ENCODE measurements around the gene CXorf38. TPM values are rescaled to one million over a fixed set of nuclear protein-coding genes. Genes with fewer than 3 reads are reported as not detected.

Gene CXorf38
- total and polyA plus RNA-seq, 2 donors (not counting 1 experiment from before 2014, with no cell fraction given), result 26.4 to 28.1 TPM

DNA sequence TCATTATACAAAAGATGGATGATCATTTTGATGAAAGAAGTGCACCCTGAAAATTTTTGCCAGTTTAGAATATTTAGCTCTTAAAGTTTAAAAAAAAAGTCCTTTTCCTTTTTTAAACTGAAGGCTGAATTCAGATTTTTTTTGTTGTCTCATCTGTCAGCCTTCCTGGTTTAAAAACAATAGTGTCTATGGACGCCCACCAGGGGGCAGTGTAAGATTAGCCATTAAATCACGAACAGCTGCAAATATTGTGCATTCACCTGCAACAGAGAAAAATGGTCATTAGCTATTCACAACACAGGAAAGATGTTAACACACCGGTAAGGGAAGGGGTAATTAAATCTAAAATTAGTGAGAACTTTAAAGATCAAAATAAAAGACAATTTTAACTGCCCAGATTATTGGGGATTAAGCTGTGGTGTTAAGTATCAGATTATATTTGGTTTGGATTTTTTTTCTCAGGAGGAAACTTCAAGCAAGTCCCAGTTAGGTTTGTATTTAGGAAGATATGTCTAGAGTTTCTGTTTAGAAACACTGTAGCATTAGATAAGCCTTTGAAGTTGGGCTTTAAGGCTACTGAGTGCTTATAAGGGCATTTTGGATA is 4.4 kb upstream of the CXorf38 start:
- WGBS (ENCODE audit: insufficient coverage), result no CpG with 5 or more reads among the region's 3 CpGs
- no peak for TF ChIP-seq EZH2 (IDR thresholded peaks at IDR 0.05; ENCODE audit: borderline replicate concordance, insufficient read depth, low read depth, low read length, poor library complexity, severe bottlenecking)
- TF ChIP-seq, protein P1, sequence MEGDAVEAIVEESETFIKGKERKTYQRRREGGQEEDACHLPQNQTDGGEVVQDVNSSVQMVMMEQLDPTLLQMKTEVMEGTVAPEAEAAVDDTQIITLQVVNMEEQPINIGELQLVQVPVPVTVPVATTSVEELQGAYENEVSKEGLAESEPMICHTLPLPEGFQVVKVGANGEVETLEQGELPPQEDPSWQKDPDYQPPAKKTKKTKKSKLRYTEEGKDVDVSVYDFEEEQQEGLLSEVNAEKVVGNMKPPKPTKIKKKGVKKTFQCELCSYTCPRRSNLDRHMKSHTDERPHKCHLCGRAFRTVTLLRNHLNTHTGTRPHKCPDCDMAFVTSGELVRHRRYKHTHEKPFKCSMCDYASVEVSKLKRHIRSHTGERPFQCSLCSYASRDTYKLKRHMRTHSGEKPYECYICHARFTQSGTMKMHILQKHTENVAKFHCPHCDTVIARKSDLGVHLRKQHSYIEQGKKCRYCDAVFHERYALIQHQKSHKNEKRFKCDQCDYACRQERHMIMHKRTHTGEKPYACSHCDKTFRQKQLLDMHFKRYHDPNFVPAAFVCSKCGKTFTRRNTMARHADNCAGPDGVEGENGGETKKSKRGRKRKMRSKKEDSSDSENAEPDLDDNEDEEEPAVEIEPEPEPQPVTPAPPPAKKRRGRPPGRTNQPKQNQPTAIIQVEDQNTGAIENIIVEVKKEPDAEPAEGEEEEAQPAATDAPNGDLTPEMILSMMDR (IDR thresholded peaks at IDR 0.05), result peak; percentile 77
- Histone ChIP-seq H3K36me3 (replicated peaks in 1 of 2; ENCODE audit: control extremely low read depth in 1 of 2, control insufficient read depth in 1 of 2, extremely low read depth in 1 of 2, insufficient read depth in 2 of 2, low read length in 1 of 2) (peaks cover 6 to 14% of the 10 kb centered on the region in 2 experiments), H3K79me2 (ENCODE audit: control insufficient read depth, insufficient read depth, low read length) (peaks cover 6% of the 10 kb centered on the region), H3K27ac (ENCODE audit: low read length in 2 of 2) (no peak overlapping the region), H3K4me3 (ENCODE audit: control extremely low read depth in 1 of 5, extremely low read depth in 1 of 5, insufficient read depth in 1 of 5, low read depth in 2 of 5, low read length in 4 of 5) (no peak overlapping the region), H3K27me3 (replicated peaks in 1 of 4; ENCODE audit: control extremely low read depth in 1 of 4, control insufficient read depth in 3 of 4, insufficient read depth in 4 of 4, low read length in 3 of 4) (no peaks in the 10 kb centered on the region), H3K4me1 (ENCODE audit: control insufficient read depth in 2 of 2, insufficient read depth in 2 of 2, low read length in 2 of 2) (peaks cover 7 to 9% of the 10 kb centered on the region in 2 donors), H2AFZ (ENCODE audit: insufficient read depth, low read depth, low read length, poor library complexity, severe bottlenecking) (no peak overlapping the region), H3K9me3 (ENCODE audit: control extremely low read depth in 1 of 3, control insufficient read depth in 2 of 3, insufficient read depth in 1 of 3, low read length in 2 of 3) (no peaks in the 10 kb centered on the region), H3K9ac (ENCODE audit: low read length) (no peak overlapping the region), H4K20me1 (ENCODE audit: control insufficient read depth, insufficient read depth, low read length, poor library complexity, severe bottlenecking) (no peaks in the 10 kb centered on the region), H3K4me2 (replicated peaks; ENCODE audit: low read depth, low read length, poor library complexity, severe bottlenecking) (no peak overlapping the region)
- no peaks in the 10 kb centered on the region for H3K9me3 Mint-ChIP-seq (ENCODE audit: insufficient read depth)
- peaks cover 10% of the 10 kb centered on the region for H3K4me1 Mint-ChIP-seq
- intact Hi-C loops (cut with micrococcal nuclease), result loop anchor here (1.0 kb wide), 1 partner anchor 85 kb away; no protein-coding TSS in a partner anchor
- DNase-seq (peak; percentile 74), ATAC-seq (ENCODE audit: low read depth) (no peak)
- no peak overlapping the region for H3K27ac Mint-ChIP-seq
- POLR2A ChIA-PET, result no interaction called here
- H3K4me3 Mint-ChIP-seq, result no peak overlapping the region
- H3K27me3 Mint-ChIP-seq, result no peaks in the 10 kb centered on the region
- CTCF ChIA-PET, result interaction anchor here (0.6 to 5.3 kb wide), 24 partner anchors 8 to 602 kb away, joined by 3 to 64 read pairs (median 4); partner anchors contain the start of genes ATP6AP2 and MED14

Data from B cell (primary cell).